HL-60 (cell line): ENCODE data around the gene OXER1.

Experiments
- DNase-seq, 2 experiments: peaks; one replicate each; pipeline ENCODE4 v3.0.0-alpha.2; 2010 to 2020; ENCODE audit warnings: low read depth in 1 of 2, low spot score in 1 of 2
- H3K27ac ChIP-seq: fragments of 250-450 bp; sonication (Bioruptor Pico); replicated peaks from 2 replicates; pipeline ENCODE4 v1.5.1; 2020; ENCODE audit warnings: mild to moderate bottlenecking, moderate library complexity
- H3K27me3 ChIP-seq: fragments of 250-450 bp; sonication (Bioruptor Pico); 2 replicates; pipeline ENCODE4 v1.5.1; 2021; ENCODE audit warnings: mild to moderate bottlenecking, moderate library complexity; ENCODE audit not compliant: insufficient read depth, poor library complexity, severe bottlenecking
- H3K4me3 ChIP-seq: replicated peaks from 2 replicates; pipeline ENCODE4 v1.5.1; 2011; ENCODE audit warnings: mild to moderate bottlenecking, control low read depth, low read length; ENCODE audit not compliant: insufficient read depth
- GABPA ChIP-seq: IDR thresholded peaks from 2 replicates; pipeline ENCODE4 v1.6.1; 2012; ENCODE audit warnings: low read depth
- POLR2AphosphoS5 ChIP-seq: IDR thresholded peaks from 2 replicates; pipeline ENCODE4 v1.6.1; 2012; ENCODE audit warnings: low read depth
- SPI1 ChIP-seq: IDR thresholded peaks from 2 replicates; pipeline ENCODE4 v1.6.1; 2012; ENCODE audit warnings: low read depth, mild to moderate bottlenecking, borderline replicate concordance
- TF ChIP-seq, protein P1 (sequence below): IDR thresholded peaks from 2 replicates; pipeline ENCODE4 v1.6.1; 2012; ENCODE audit warnings: low read depth; ENCODE audit not compliant: insufficient replicate concordance
- TF ChIP-seq, protein P2 (sequence below): IDR thresholded peaks from one replicate; pipeline ENCODE4 v1.5.1; 2011; ENCODE audit warnings: low read length, control low read depth, inconsistent platforms; ENCODE audit not compliant: insufficient read depth

OXER1 gene

DNA sequence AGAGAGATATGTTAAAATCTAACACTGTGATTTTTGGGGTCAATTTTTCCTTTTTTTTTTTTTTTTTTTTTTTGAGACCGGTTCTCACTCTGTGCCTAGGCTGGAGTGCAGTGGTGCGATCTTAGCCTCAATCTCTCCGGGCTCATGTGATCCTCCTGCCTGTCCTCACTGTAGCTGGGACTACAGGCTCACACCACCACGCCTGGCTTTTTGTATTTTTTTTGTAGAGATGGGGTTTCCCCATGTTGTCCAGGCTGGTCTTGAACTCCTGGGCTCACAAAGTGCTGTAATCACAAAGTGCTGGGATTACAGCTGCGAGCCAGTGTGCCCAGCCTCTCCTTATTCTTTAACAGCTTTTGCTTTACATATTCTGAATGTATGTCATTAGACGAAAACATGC, 31.3 kb upstream of the OXER1 start:
- no peak overlapping the region for H3K4me3 ChIP-seq
- no peak for DNase-seq
- H3K27ac ChIP-seq: no peak overlapping the region
- H3K27me3 ChIP-seq: no peaks in the 10 kb centered on the region
- TF ChIP-seq, protein P1, sequence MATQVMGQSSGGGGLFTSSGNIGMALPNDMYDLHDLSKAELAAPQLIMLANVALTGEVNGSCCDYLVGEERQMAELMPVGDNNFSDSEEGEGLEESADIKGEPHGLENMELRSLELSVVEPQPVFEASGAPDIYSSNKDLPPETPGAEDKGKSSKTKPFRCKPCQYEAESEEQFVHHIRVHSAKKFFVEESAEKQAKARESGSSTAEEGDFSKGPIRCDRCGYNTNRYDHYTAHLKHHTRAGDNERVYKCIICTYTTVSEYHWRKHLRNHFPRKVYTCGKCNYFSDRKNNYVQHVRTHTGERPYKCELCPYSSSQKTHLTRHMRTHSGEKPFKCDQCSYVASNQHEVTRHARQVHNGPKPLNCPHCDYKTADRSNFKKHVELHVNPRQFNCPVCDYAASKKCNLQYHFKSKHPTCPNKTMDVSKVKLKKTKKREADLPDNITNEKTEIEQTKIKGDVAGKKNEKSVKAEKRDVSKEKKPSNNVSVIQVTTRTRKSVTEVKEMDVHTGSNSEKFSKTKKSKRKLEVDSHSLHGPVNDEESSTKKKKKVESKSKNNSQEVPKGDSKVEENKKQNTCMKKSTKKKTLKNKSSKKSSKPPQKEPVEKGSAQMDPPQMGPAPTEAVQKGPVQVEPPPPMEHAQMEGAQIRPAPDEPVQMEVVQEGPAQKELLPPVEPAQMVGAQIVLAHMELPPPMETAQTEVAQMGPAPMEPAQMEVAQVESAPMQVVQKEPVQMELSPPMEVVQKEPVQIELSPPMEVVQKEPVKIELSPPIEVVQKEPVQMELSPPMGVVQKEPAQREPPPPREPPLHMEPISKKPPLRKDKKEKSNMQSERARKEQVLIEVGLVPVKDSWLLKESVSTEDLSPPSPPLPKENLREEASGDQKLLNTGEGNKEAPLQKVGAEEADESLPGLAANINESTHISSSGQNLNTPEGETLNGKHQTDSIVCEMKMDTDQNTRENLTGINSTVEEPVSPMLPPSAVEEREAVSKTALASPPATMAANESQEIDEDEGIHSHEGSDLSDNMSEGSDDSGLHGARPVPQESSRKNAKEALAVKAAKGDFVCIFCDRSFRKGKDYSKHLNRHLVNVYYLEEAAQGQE: no peak
- TF ChIP-seq, protein P2, sequence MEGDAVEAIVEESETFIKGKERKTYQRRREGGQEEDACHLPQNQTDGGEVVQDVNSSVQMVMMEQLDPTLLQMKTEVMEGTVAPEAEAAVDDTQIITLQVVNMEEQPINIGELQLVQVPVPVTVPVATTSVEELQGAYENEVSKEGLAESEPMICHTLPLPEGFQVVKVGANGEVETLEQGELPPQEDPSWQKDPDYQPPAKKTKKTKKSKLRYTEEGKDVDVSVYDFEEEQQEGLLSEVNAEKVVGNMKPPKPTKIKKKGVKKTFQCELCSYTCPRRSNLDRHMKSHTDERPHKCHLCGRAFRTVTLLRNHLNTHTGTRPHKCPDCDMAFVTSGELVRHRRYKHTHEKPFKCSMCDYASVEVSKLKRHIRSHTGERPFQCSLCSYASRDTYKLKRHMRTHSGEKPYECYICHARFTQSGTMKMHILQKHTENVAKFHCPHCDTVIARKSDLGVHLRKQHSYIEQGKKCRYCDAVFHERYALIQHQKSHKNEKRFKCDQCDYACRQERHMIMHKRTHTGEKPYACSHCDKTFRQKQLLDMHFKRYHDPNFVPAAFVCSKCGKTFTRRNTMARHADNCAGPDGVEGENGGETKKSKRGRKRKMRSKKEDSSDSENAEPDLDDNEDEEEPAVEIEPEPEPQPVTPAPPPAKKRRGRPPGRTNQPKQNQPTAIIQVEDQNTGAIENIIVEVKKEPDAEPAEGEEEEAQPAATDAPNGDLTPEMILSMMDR: no peak
- TF ChIP-seq SPI1 (no peak), POLR2AphosphoS5 (no peak), GABPA (no peak)

DNA sequence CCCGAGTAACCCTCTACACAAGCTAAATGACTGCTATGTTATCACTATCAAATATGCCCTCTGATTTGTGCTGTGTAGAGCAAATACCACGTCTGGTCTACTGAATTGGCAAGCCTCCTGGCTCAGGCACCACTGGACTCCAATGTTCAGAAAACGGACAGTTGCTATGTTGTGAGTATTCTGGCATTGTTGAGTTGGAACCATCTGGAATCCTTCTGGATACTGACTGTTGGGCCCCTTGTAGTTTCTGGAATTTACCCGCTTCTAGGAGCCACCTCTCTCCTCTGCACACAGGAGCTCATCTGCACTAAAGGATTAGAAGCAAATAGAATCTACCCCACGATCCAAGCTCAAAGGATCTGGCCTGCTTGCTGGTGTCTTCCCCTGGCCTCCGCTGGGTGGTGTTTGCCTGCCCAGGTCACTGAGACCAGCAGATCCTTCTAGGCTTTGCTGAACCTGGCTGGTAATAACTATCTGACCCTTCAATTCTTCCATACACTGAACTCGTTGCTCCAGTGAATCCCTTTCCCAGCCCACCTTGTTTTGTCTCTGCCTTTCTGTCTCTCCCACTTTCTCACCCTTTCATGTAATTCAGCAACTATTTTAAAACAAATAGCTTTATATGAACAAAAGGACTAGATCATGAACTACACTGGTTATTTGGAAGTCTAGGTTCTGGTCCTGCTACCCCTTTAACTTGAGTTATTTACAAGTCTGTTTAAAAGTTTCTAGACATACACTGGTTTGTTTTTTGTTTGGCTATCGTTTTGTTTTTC, 30.5 kb upstream of the OXER1 start:
- DNase-seq: no peak
- no peaks in the 10 kb centered on the region for H3K27me3 ChIP-seq
- H3K4me3 ChIP-seq: no peak overlapping the region
- no peak for TF ChIP-seq GABPA
- TF ChIP-seq, protein P1: no peak
- TF ChIP-seq SPI1: no peak
- TF ChIP-seq, protein P2: no peak
- TF ChIP-seq POLR2AphosphoS5: no peak
- H3K27ac ChIP-seq: no peak overlapping the region

DNA sequence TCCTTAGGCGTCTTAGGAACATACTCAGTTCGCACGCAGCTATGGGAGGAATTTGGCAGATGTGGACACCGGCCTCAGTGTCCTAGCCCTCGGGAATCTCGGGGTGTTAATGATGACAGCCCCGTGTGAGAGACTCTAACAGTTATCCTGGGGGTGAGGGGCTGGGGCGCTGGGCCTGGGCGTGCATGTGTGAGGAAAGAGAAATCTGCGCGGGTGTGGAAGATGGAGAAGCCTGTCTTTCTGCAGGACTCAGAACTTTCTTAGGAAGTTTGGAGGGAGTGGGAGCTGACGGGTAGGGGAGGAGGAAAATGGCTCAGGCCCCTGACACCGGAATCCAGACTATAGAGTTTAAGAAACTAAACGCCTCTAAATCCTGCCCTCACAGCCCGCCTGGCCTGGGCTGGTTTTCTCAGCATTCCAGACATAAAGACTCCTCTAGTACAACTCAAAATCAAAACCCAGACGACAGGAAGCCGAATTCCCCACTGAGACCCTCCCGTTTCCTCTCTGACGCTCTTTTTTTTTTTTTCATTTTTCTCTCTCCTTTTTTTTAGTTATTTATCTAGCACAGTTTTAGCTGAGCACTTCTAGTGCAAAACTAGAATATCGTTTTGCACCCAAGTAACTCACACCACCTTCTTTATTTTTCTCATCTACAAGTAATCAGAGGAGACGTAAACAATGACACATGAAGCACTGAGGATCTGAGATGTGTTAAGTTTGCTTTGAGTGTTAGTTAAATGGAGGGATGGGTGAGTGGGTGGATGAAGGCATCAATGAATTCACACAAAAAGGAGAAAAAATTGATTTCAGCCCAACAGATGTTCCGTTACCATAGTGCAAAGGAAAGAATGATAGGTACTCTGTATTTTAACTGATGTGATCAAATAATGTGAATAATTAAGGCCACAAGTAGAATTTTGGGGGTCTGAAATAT, 29.7 kb upstream of the OXER1 start:
- no peak for DNase-seq
- peak overlapping the region; percentile 52 for H3K4me3 ChIP-seq
- no peak overlapping the region for H3K27ac ChIP-seq
- no peaks in the 10 kb centered on the region for H3K27me3 ChIP-seq
- TF ChIP-seq, protein P1: no peak
- TF ChIP-seq POLR2AphosphoS5: no peak
- TF ChIP-seq SPI1: no peak
- TF ChIP-seq GABPA: no peak
- TF ChIP-seq, protein P2: no peak
